MM.1S (cell line): ENCODE results near the gene GRK2.

Experiments used
- CTCF ChIP-seq: fragments of 300-600 bp; sonication (generic); IDR thresholded peaks from 2 replicates; pipeline ENCODE4 v1.5.1; 2016; ENCODE audit warnings: antibody characterized with exemption, low read length, mixed read lengths
- EZH2 ChIP-seq: fragments of 300-600 bp; sonication (generic); optimal IDR thresholded peaks from 2 replicates; pipeline ENCODE3; 2017; ENCODE audit warnings: low read depth, mild to moderate bottlenecking, antibody characterized with exemption, low read length, mixed read lengths
- EZH2phosphoT487 ChIP-seq: fragments of 300-600 bp; sonication (generic); IDR thresholded peaks from 2 replicates; pipeline ENCODE4 v1.6.1; 2018; ENCODE audit warnings: antibody characterized with exemption, low read length

- TF ChIP-seq CTCF (no peak), EZH2phosphoT487 (no peak), EZH2 (no peak)
Measured at GRCh38 chr11:67291481-67292381, 25.5 kb downstream of the GRK2 start.
